ENCODE data around the gene PARP2. TPM values are rescaled to one million over a fixed set of nuclear protein-coding genes. Genes with fewer than 3 reads are reported as not detected.

The PARP2 gene
- total RNA-seq, 4 donors from 2014 or later: 4.4 to 96.5 (median 9.1) TPM

DNA sequence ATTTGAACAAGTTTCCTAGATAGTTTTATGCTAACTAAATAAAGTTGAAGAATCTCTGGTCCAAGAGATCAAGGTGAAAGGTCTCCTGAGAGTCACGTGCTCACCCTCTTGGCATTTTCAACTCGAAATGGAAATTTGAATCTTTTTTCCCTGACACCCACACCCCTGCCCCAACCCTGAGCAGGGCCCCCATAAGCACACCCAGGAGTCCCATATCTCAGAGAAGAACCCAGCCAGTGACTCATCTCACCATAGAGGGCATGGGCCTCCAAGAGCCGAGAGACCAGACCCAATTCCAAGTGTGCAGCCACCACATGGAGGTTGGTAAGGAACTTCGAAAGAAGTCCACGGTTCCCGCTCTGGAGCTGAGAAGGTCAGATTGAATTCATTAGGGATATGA is 37.2 kb downstream of the PARP2 start:
- Histone ChIP-seq H3K27me3 (no peaks in the 10 kb centered on the region), H3K4me1 (peaks cover 0 to 19% (median 12%) of the 10 kb centered on the region in 4 donors), H3K27ac (no peak overlapping the region), H3K36me3 (peaks cover 0 to 95% (median 42%) of the 10 kb centered on the region in 4 donors), H3K9me3 (no peaks in the 10 kb centered on the region), H3K4me3 (no peak overlapping the region)
- TF ChIP-seq POLR2A (IDR thresholded peaks at IDR 0.05): no peak
- TF ChIP-seq, protein P1, sequence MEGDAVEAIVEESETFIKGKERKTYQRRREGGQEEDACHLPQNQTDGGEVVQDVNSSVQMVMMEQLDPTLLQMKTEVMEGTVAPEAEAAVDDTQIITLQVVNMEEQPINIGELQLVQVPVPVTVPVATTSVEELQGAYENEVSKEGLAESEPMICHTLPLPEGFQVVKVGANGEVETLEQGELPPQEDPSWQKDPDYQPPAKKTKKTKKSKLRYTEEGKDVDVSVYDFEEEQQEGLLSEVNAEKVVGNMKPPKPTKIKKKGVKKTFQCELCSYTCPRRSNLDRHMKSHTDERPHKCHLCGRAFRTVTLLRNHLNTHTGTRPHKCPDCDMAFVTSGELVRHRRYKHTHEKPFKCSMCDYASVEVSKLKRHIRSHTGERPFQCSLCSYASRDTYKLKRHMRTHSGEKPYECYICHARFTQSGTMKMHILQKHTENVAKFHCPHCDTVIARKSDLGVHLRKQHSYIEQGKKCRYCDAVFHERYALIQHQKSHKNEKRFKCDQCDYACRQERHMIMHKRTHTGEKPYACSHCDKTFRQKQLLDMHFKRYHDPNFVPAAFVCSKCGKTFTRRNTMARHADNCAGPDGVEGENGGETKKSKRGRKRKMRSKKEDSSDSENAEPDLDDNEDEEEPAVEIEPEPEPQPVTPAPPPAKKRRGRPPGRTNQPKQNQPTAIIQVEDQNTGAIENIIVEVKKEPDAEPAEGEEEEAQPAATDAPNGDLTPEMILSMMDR (IDR thresholded peaks at IDR 0.05): no peak
- TF ChIP-seq POLR2AphosphoS5 (IDR thresholded peaks at IDR 0.05): no peak
- TF ChIP-seq EP300 (IDR thresholded peaks at IDR 0.05; ENCODE audit: low read depth): no peak
- intact Hi-C loops (cut with DNase I; ENCODE audit: low total_unique reads): no loop called here
- no peak for DNase-seq
- WGBS, 2 donors (ENCODE audit: low coverage in 1 of 2): 88% methylated on average over 6 of the region's 6 CpGs; no CpG with 5 or more reads in 1 of the 2 donors
- in situ Hi-C loops (cut with MboI; ENCODE audit: low pct_ligation_motif_present in 1 of 4, low pct_unique_long_range_greater_than_20kb in 1 of 4, low sequenced_read_pairs in 3 of 4): no loop called here

DNA sequence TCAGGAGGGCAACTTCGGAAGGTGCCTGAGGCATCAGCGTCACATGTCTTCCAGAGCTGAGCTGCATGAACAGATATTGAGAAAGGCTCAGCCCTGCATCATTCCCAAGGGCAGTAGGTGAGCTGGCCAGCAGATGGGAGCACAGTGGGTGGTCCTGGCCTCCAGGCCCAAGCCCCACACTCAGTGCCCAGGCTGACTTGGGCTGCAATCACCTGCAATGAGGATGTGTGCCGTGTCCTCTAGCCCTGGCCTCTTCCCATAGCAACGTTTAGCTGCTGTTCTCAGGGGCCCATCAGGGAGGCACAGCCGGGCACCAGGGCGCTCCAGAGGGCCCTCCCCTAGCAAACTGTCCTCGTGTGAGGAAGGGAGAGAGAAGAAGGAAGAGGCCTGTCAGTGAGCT is 37.9 kb downstream of the PARP2 start:
- in situ Hi-C loops (cut with MboI; ENCODE audit: low pct_ligation_motif_present in 1 of 4, low pct_unique_long_range_greater_than_20kb in 1 of 4, low sequenced_read_pairs in 3 of 4): no loop called here
- Histone ChIP-seq H3K27me3 (no peaks in the 10 kb centered on the region), H3K4me1 (peaks cover 0 to 14% (median 9%) of the 10 kb centered on the region in 4 donors), H3K36me3 (peaks cover 0 to 97% (median 42%) of the 10 kb centered on the region in 4 donors), H3K4me3 (no peak overlapping the region), H3K9me3 (no peaks in the 10 kb centered on the region), H3K27ac (no peak overlapping the region)
- intact Hi-C loops (cut with DNase I; ENCODE audit: low total_unique reads): no loop called here
- DNase-seq: no peak
- WGBS, 2 donors (ENCODE audit: low coverage in 1 of 2): 90 to 100% methylated on average over 2 to 6 of the region's 7 CpGs
- TF ChIP-seq, protein P1 (IDR thresholded peaks at IDR 0.05): no peak
- no peak for TF ChIP-seq POLR2A (IDR thresholded peaks at IDR 0.05)
- TF ChIP-seq EP300 (IDR thresholded peaks at IDR 0.05; ENCODE audit: low read depth): no peak
- no peak for TF ChIP-seq POLR2AphosphoS5 (IDR thresholded peaks at IDR 0.05)

DNA sequence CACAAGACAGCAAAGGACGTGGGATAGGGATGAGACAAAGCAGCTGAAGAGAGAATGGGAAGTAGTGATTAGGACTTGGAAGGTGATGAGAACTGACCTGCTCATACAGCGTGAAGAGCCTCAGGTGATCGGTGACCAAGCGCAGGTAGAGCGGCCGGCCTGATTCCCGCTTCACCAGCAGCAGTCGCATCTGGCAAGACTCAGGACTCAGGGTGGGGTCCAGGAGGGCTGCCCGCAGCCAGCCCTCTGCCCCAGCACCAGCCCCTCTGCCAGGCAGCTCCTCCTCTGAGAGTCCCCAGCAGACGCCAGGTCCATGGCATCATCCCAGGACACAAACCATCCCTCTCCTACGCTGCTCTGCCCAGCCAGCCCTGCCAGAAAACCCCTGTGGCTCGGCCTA is 39.1 kb downstream of the PARP2 start:
- Histone ChIP-seq H3K27ac (no peak overlapping the region), H3K4me3 (no peak overlapping the region), H3K36me3 (peaks cover 0 to 94% (median 41%) of the 10 kb centered on the region in 4 donors), H3K27me3 (no peaks in the 10 kb centered on the region), H3K9me3 (no peaks in the 10 kb centered on the region), H3K4me1 (peaks cover 0 to 2% (median under 1%) of the 10 kb centered on the region in 4 donors)
- 92 to 93% methylated on average over 8 to 10 of the region's 12 CpGs for WGBS, 2 donors (ENCODE audit: low coverage in 1 of 2)
- in situ Hi-C loops (cut with MboI; ENCODE audit: low pct_ligation_motif_present in 1 of 4, low pct_unique_long_range_greater_than_20kb in 1 of 4, low sequenced_read_pairs in 3 of 4): no loop called here
- intact Hi-C loops (cut with DNase I; ENCODE audit: low total_unique reads): no loop called here
- no peak for DNase-seq
- TF ChIP-seq, protein P1 (IDR thresholded peaks at IDR 0.05): no peak

DNA sequence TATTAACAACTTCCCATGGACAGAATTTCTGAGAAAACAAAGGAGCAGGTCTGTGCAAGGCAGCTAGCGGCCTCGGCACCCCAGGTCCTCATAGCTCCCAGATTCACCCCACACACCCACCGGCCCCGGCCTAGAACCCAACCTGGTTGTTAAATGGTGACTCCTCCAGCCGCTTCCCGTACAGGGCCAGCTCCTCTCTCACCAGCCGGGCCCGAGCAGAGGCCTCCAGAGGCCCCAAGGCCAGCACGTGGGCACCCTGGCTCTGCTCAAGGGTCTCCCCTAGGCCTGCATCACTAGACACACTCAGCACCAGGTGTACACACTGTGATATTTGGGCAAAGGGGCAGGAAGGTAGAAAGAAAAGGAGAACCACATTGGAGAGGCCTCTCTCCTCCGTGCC is 39.6 kb downstream of the PARP2 start:
- intact Hi-C loops (cut with DNase I; ENCODE audit: low total_unique reads): no loop called here
- peaks cover 0 to 96% (median 43%) of the 10 kb centered on the region in 4 donors for H3K36me3 ChIP-seq
- TF ChIP-seq, protein P1 (IDR thresholded peaks at IDR 0.05): no peak
- no peak for TF ChIP-seq POLR2AphosphoS5 (IDR thresholded peaks at IDR 0.05)
- TF ChIP-seq POLR2A (IDR thresholded peaks at IDR 0.05): no peak
- TF ChIP-seq EP300 (IDR thresholded peaks at IDR 0.05; ENCODE audit: low read depth): no peak
- no peak overlapping the region for H3K27ac ChIP-seq
- no peak for DNase-seq
- in situ Hi-C loops (cut with MboI; ENCODE audit: low pct_ligation_motif_present in 1 of 4, low pct_unique_long_range_greater_than_20kb in 1 of 4, low sequenced_read_pairs in 3 of 4): no loop called here
- no peaks in the 10 kb centered on the region for H3K9me3 ChIP-seq
- H3K4me1 ChIP-seq: no peaks in the 10 kb centered on the region
- no peak overlapping the region for H3K4me3 ChIP-seq
- no peaks in the 10 kb centered on the region for H3K27me3 ChIP-seq
- WGBS, 2 donors (ENCODE audit: low coverage in 1 of 2): 78 to 94% methylated on average over 3 to 10 of the region's 10 CpGs

All from transverse colon (tissue), 4 donors.